GM21423 (cell line): ENCODE measurements around the gene DRD3.

Experiments
- ATAC-seq: cut with Tn5 transposase; IDR thresholded peaks from one replicate; pipeline ENCODE4 v1.9.1; 2021; ENCODE audit warnings: mild to moderate bottlenecking, moderate library complexity; ENCODE audit not compliant: unreplicated experiment

The DRD3 gene

GRCh38 chr3:114079761-114080160 lies 99.1 kb downstream of the DRD3 start:
- ATAC-seq: no peak

- no peak for ATAC-seq
Observed at GRCh38 chr3:114078126-114078525, 100.7 kb downstream of the DRD3 start.
